T-helper 2 cell treated with Interferon-gamma antibody and Interleukin-4, amounts not matched to agents 5 μg/mL and 100 μg/mL, for 36 hours (primary cell): ENCODE results near the gene EFCAB11.

Experiments used
- DNase-seq: peaks from one replicate; pipeline ENCODE4 v3.0.0; 2021; ENCODE audit warnings: low spot score
- H3K27ac Mint-ChIP-seq: one replicate; pipeline ENCODE4 v1.8.0; 2021; ENCODE audit warnings: mild to moderate bottlenecking, mixed read lengths
- H3K27me3 Mint-ChIP-seq: one replicate; pipeline ENCODE4 v1.8.0; 2021; ENCODE audit warnings: low read depth, mixed read lengths
- H3K36me3 Mint-ChIP-seq: one replicate; pipeline ENCODE4 v1.8.0; 2021; ENCODE audit warnings: low read depth, mixed read lengths
- H3K4me1 Mint-ChIP-seq: one replicate; pipeline ENCODE4 v1.8.0; 2021; ENCODE audit warnings: low read depth, mixed read lengths
- H3K4me3 Mint-ChIP-seq: one replicate; pipeline ENCODE4 v1.8.0; 2022; ENCODE audit warnings: mild to moderate bottlenecking, moderate library complexity, mixed read lengths
- H3K9me3 Mint-ChIP-seq: one replicate; pipeline ENCODE4 v1.8.0; 2021; ENCODE audit warnings: mixed read lengths

Gene EFCAB11

GRCh38 chr14:89793367-89793716 is 161.2 kb downstream of the EFCAB11 start:
- DNase-seq: no peak
- Mint-ChIP-seq H3K4me1 (no peaks in the 10 kb centered on the region), H3K27ac (no peak overlapping the region), H3K27me3 (peaks cover 8% of the 10 kb centered on the region), H3K4me3 (no peak overlapping the region), H3K36me3 (no peaks in the 10 kb centered on the region), H3K9me3 (no peaks in the 10 kb centered on the region)

DNA sequence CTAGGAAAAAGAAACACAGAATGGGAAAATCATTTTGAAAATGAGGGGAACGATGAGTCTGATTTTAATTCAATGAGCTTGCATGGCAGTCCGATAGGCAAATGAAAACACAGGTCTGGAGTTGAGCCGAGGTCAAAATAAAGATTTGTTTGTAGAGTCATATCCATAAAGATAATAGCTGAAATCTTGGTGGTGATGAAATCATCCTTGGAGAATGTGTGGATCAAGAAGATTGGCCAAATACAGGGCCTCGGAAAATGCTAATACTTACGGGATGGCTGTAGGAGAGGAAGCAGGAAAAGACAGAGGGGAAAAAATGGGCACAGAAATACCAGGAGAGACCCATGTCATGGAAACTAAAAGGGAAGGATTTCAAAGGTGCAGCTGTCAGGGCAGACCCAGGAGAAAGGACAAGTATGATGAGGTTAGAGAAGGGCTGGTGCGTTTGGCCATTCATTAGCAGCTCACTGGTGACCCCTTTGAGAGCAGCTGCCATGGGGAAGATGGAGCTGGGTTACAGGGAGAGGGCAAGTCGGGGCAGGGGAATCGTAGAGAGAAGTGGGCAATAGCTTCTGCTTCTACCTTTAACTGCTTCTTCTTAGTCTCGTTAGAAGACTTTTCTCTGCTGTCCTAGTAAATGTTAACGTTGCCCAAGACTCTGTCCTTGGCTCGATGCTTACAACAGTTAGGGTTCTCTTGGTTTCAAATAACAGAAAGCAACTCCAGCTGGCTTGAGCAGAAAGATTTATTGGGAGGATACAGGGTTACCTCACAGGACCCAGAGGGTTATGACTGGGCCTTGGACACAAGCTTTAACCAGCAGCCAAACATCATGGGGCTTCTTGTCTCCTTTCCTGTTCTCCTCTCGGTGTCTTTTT is 161.8 kb downstream of the EFCAB11 start:
- no peak for DNase-seq
- no peaks in the 10 kb centered on the region for H3K9me3 Mint-ChIP-seq
- H3K27me3 Mint-ChIP-seq: peaks cover 8% of the 10 kb centered on the region
- no peaks in the 10 kb centered on the region for H3K36me3 Mint-ChIP-seq
- no peak overlapping the region for H3K27ac Mint-ChIP-seq
- no peak overlapping the region for H3K4me3 Mint-ChIP-seq
- no peaks in the 10 kb centered on the region for H3K4me1 Mint-ChIP-seq

- H3K27me3 Mint-ChIP-seq: peaks cover 10% of the 10 kb centered on the region
- DNase-seq: no peak
- H3K9me3 Mint-ChIP-seq: no peaks in the 10 kb centered on the region
- H3K27ac Mint-ChIP-seq: no peak overlapping the region
- H3K4me1 Mint-ChIP-seq: no peaks in the 10 kb centered on the region
- H3K36me3 Mint-ChIP-seq: no peaks in the 10 kb centered on the region
- no peak overlapping the region for H3K4me3 Mint-ChIP-seq
Observed at GRCh38 chr14:89787525-89787924, 167.0 kb downstream of the EFCAB11 start.

GRCh38 chr14:89781046-89781445 is 173.5 kb downstream of the EFCAB11 start:
- H3K4me3 Mint-ChIP-seq: no peak overlapping the region
- H3K27me3 Mint-ChIP-seq: peaks cover 2% of the 10 kb centered on the region
- no peaks in the 10 kb centered on the region for H3K36me3 Mint-ChIP-seq
- DNase-seq: no peak
- no peak overlapping the region for H3K27ac Mint-ChIP-seq
- H3K4me1 Mint-ChIP-seq: no peaks in the 10 kb centered on the region
- H3K9me3 Mint-ChIP-seq: no peaks in the 10 kb centered on the region

DNA sequence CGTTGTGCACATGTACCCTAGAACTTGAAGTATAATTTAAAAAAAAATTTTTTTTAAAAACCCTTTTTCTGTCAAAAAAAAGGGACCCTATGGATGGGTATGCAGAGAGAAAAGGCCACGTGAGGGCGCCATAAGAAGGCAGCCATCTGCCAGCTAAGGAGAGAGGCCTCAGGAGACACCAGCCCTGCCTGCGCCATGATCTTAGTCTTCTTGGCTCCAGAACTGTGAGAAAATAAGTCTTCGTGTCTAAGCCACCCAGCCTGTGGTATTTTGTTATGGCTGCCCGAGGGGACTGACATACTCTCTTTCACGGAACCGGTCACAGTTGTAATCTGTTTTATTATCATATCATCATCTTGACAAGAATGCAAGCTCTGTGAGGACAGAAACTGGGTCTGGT is 174.8 kb downstream of the EFCAB11 start:
- Mint-ChIP-seq H3K9me3 (no peaks in the 10 kb centered on the region), H3K27me3 (no peaks in the 10 kb centered on the region), H3K4me3 (no peak overlapping the region), H3K4me1 (no peaks in the 10 kb centered on the region), H3K36me3 (no peaks in the 10 kb centered on the region), H3K27ac (no peak overlapping the region)
- DNase-seq: no peak

GRCh38 chr14:89775946-89776345 is 178.6 kb downstream of the EFCAB11 start:
- Mint-ChIP-seq H3K4me1 (peaks cover 24% of the 10 kb centered on the region), H3K36me3 (no peaks in the 10 kb centered on the region), H3K4me3 (no peak overlapping the region), H3K9me3 (no peaks in the 10 kb centered on the region), H3K27me3 (peaks cover 12% of the 10 kb centered on the region), H3K27ac (no peak overlapping the region)
- DNase-seq: no peak

GRCh38 chr14:89775151-89775550 is 179.4 kb downstream of the EFCAB11 start:
- H3K27me3 Mint-ChIP-seq: peaks cover 12% of the 10 kb centered on the region
- DNase-seq: no peak
- H3K27ac Mint-ChIP-seq: no peak overlapping the region
- no peaks in the 10 kb centered on the region for H3K9me3 Mint-ChIP-seq
- peaks cover 27% of the 10 kb centered on the region for H3K4me1 Mint-ChIP-seq
- H3K36me3 Mint-ChIP-seq: no peaks in the 10 kb centered on the region
- no peak overlapping the region for H3K4me3 Mint-ChIP-seq

DNA sequence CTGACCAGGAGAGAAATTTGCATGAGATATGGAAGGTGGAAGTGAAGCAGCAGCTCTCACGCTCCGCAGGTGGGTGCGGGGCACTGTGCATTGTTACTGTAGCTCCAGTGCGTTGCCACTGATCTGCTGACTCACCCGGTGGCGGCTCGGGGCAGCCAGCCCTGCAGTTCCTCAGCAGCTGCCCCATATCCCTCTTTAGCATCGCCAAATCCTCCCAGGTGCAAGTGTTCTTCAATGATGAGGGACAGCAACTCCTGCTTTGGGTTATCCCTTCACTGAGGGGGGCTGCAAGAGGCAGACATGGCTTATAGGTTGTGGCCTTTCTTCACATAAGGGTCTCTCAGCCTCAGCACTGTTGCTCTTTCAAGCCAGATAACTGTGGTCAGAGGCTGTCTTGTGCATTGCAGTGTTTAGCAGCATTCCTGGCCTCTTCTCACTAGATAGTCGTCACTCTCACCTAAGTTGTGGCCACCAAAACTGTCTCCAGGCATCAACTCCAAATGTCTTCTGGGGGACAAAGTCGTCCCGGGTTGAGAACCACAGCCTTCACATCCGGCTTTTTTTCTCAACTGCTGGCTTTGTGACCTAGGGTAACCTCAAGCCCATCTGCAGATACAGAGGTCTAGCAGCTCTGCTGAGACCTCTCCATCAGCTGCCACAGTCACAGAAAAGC is 180.8 kb downstream of the EFCAB11 start:
- no peaks in the 10 kb centered on the region for H3K9me3 Mint-ChIP-seq
- peak; percentile 56 for DNase-seq

GRCh38 chr14:89773151-89773550 is 181.4 kb downstream of the EFCAB11 start:
- no peak overlapping the region for H3K27ac Mint-ChIP-seq

More for the DNA sequence above, 180.8 kb downstream of the EFCAB11 start:
- H3K27ac Mint-ChIP-seq: peak overlapping the region; percentile 69
- no peaks in the 10 kb centered on the region for H3K36me3 Mint-ChIP-seq
- peaks cover 12% of the 10 kb centered on the region for H3K27me3 Mint-ChIP-seq
- H3K4me3 Mint-ChIP-seq: peak overlapping the region; percentile 69
- H3K4me1 Mint-ChIP-seq: peaks cover 27% of the 10 kb centered on the region

GRCh38 chr14:89771251-89771650 is 183.3 kb downstream of the EFCAB11 start:
- Mint-ChIP-seq H3K9me3 (no peaks in the 10 kb centered on the region), H3K36me3 (no peaks in the 10 kb centered on the region), H3K27me3 (peaks cover 12% of the 10 kb centered on the region), H3K27ac (no peak overlapping the region), H3K4me1 (peaks cover 39% of the 10 kb centered on the region), H3K4me3 (no peak overlapping the region)
- no peak for DNase-seq

More at GRCh38 chr14:89773151-89773550, 181.4 kb downstream of the EFCAB11 start:
- Mint-ChIP-seq H3K4me1 (peaks cover 27% of the 10 kb centered on the region), H3K9me3 (no peaks in the 10 kb centered on the region), H3K4me3 (peak overlapping the region; percentile 69), H3K27me3 (peaks cover 12% of the 10 kb centered on the region), H3K36me3 (no peaks in the 10 kb centered on the region)
- no peak for DNase-seq

GRCh38 chr14:89767861-89768268 is 186.7 kb downstream of the EFCAB11 start:
- Mint-ChIP-seq H3K27ac (peak overlapping the region; percentile 64), H3K36me3 (no peaks in the 10 kb centered on the region), H3K27me3 (peaks cover 12% of the 10 kb centered on the region), H3K9me3 (no peaks in the 10 kb centered on the region), H3K4me1 (peaks cover 27% of the 10 kb centered on the region), H3K4me3 (peak overlapping the region; percentile 48)
- DNase-seq: peak; percentile 54

DNA sequence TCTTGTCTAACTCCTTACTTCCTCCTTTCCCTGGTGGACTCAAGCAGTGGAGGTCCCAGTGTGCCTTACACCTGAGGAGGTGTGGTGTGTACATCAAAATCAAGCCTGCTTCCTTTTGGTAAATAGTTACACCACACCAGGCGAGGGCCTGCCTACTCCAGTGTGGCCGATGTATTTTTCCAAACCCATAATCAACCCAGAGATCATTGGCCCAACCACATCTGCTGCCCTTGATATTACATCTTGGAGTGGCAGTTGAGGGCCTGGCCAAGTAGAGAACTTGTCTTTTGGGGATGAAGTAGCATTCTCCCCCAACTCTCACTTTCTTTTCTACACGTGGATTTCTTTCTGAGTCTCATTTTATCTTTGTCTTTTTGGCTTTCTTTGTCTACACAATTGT is 187.4 kb downstream of the EFCAB11 start:
- H3K4me3 Mint-ChIP-seq: peak overlapping the region; percentile 48
- peak overlapping the region; percentile 64 for H3K27ac Mint-ChIP-seq
- no peak for DNase-seq
- H3K9me3 Mint-ChIP-seq: no peaks in the 10 kb centered on the region
- H3K4me1 Mint-ChIP-seq: peaks cover 23% of the 10 kb centered on the region
- no peaks in the 10 kb centered on the region for H3K36me3 Mint-ChIP-seq
- peaks cover 8% of the 10 kb centered on the region for H3K27me3 Mint-ChIP-seq

- no peak overlapping the region for H3K27ac Mint-ChIP-seq
- H3K9me3 Mint-ChIP-seq: no peaks in the 10 kb centered on the region
- H3K27me3 Mint-ChIP-seq: no peaks in the 10 kb centered on the region
- DNase-seq: no peak
- H3K4me1 Mint-ChIP-seq: peaks cover 13% of the 10 kb centered on the region
- no peak overlapping the region for H3K4me3 Mint-ChIP-seq
- no peaks in the 10 kb centered on the region for H3K36me3 Mint-ChIP-seq
Observed at GRCh38 chr14:89765346-89765745, 189.2 kb downstream of the EFCAB11 start.

GRCh38 chr14:89760086-89760485 is 194.4 kb downstream of the EFCAB11 start:
- peaks cover 7% of the 10 kb centered on the region for H3K36me3 Mint-ChIP-seq
- no peak overlapping the region for H3K4me3 Mint-ChIP-seq
- no peaks in the 10 kb centered on the region for H3K27me3 Mint-ChIP-seq
- H3K27ac Mint-ChIP-seq: no peak overlapping the region
- peaks cover 8% of the 10 kb centered on the region for H3K4me1 Mint-ChIP-seq
- DNase-seq: no peak
- H3K9me3 Mint-ChIP-seq: peaks cover 8% of the 10 kb centered on the region
